CD1c-positive myeloid dendritic cell (primary cell): ENCODE results near the gene CTSZ.

Experiments
- DNase-seq: peaks from one replicate; pipeline ENCODE4 v3.0.0-alpha.2; 2016; ENCODE audit errors: extremely low spot score

Gene CTSZ

GRCh38 chr20:59031564-59032022 is 24.5 kb upstream of the CTSZ start:
- DNase-seq: no peak

DNA sequence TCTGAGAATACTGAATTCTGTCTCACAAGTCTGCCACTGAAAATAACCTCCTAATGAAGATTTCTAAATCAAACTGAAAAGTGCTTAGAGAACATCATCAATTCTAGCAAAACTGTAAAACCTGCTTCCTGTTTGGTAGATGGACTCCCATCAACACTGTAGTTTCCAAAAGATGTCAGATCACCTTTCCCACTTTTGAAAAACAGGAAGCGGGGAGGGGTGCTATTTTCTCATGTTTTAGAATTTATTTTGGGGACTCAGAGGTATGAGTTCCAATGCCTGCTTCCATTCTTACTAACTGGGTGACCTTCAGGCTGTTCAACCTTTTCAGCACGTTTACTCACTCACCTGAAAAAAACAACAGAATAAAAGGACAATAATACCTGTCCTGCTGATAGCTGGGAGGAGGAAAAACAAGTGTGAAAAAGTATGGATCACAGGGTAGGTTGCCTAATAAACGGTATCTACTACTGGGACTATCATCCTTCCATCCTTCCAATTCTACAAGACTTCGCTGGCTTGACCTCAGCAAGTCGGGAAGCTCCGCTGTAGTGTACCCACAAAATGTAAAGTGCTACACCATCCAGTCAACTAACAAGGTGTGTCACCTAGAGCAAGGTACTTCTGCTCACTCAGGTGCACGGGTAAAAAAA is 24.0 kb upstream of the CTSZ start:
- peak; percentile 33 for DNase-seq

DNA sequence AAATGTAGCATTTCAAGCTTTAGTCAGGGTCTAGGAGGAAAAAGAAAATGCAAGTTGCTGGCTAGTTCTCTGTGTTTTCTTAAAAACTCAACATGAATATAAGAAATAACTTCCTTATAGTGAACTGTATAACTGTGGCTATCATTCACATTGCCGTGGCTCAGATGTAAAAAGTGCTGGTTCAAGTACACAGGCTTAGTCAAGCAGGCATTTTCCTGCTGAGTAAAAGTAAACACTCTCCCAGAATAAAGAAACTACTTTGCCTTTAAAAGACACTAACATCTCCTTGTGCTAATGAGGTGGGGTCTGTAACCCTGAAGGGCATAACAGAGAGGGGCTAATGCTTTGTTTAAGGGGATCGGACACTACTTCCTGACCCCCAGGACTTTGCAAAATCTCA is 21.8 kb upstream of the CTSZ start:
- DNase-seq: no peak

GRCh38 chr20:59027741-59028320 is 20.8 kb upstream of the CTSZ start:
- DNase-seq: no peak

DNA sequence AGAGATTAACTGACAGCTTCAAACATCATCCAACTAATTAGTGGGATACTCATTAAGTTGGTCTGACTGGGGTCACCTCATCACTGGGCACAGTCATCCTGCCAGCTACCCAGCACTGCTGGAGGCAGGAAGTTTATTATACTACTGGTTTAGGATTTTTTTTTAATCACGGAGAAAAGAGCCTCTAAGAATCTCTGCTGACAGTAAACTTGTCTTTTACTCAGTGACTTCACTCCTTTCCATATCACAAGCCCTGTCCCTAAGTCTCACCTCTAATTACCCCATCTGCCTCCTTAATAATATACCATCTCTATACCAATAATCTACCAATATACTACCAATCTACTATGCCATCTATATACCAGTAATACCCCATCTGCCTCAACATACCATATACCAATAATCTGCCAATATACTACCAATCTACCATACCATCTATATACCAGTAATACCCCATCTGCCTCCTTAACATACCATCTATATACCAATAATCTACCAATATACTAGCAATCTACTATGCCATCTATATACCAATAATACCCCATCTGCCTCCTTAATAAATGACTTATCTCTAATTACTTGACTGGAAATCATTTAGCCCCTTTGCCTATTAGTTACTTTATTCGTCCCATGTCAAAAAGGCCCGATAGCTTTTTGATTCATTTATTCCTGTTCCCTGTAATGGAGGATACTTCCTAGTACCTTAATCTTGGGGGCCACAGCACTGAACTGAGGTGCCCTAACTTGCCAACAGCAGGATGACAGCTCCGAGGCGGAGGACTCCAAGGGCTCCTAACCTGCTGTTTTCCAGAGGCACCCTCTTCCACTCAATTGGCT is 20.1 kb upstream of the CTSZ start:
- no peak for DNase-seq

DNA sequence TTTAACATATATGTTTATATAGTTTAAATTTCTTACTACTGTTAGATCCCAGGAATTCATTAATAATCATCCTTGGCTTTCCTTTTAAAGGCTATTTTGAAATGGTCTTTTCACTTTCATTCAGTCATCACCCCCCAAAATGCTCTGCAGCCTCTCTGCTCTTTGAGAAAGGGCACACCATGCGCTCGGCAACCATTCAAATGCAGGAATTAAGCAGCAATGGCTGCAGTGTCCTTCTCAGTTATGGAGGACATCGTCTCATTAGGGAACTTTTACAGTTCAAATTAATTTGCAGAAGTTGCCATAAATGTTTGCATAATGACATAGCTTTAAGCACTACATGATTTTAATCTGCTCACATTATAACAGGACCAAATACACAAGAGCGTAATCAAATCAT is 18.5 kb upstream of the CTSZ start:
- DNase-seq: no peak

DNA sequence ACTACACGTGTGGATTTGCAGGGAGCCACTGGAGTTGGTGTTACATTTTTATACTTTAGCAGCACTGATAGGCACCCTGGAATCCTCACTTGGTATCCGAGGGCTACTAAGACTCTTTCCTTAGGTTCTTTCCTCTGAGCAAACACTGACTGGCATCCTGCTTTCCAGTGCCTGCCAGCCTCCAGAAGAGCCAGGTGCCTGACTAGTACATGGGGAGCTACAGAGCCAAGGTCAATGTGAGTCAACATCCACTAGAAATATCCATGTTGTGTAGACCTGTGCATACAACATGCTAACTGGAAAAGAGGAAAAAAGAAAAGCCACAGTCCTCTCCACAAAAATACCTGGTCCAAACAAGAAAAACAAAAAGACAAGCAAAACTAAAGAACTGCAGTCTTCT is 18.0 kb upstream of the CTSZ start:
- DNase-seq: no peak

- no peak for DNase-seq
Measured at GRCh38 chr20:59024111-59024530, 17.1 kb upstream of the CTSZ start.

DNA sequence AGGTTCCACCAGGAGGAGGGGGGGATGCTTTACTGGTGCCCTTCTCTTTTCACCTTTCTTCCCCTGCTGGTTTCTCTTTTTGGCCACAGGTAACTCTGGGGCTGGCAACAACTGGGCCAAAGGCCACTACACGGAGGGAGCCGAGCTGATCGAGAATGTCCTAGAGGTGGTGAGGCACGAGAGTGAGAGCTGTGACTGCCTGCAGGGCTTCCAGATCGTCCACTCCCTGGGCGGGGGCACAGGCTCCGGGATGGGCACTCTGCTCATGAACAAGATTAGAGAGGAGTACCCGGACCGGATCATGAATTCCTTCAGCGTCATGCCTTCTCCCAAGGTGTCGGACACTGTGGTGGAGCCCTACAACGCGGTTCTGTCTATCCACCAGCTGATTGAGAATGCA is 16.6 kb upstream of the CTSZ start:
- no peak for DNase-seq

- DNase-seq: no peak
Measured at GRCh38 chr20:59022754-59023153, 15.7 kb upstream of the CTSZ start.

GRCh38 chr20:59020938-59021551 is 14.0 kb upstream of the CTSZ start:
- DNase-seq: no peak

DNA sequence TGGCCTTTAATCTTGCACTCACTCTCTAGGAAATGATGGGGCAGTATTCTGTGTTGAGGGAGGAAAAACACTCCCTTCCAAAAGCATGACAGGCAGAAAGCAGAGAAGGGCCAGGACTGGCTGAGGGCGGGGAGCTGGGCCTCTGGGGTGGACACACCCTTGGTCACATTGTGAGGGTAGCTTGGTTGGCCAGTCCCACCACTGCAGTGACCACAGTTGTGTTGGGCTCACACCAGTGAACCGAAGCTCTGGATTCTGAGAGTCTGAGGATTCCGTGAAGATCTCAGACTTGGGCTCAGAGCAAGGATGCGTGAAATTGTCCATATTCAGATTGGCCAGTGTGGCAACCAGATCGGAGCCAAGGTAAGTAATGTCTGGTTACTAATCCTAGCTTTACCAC is 12.2 kb upstream of the CTSZ start, which contains the start of gene TUBB1:
TUBB1 (plus strand) TSS at position 213 of the 400 bp plus-strand sequence; CDS start at position 307, 94 bp downstream.
- no peak for DNase-seq

GRCh38 chr20:59018817-59019216 is 11.8 kb upstream of the CTSZ start:
- DNase-seq: no peak

GRCh38 chr20:59017493-59018231 is 10.6 kb upstream of the CTSZ start:
- no peak for DNase-seq

GRCh38 chr20:59016795-59017492 is 9.9 kb upstream of the CTSZ start:
- no peak for DNase-seq

DNA sequence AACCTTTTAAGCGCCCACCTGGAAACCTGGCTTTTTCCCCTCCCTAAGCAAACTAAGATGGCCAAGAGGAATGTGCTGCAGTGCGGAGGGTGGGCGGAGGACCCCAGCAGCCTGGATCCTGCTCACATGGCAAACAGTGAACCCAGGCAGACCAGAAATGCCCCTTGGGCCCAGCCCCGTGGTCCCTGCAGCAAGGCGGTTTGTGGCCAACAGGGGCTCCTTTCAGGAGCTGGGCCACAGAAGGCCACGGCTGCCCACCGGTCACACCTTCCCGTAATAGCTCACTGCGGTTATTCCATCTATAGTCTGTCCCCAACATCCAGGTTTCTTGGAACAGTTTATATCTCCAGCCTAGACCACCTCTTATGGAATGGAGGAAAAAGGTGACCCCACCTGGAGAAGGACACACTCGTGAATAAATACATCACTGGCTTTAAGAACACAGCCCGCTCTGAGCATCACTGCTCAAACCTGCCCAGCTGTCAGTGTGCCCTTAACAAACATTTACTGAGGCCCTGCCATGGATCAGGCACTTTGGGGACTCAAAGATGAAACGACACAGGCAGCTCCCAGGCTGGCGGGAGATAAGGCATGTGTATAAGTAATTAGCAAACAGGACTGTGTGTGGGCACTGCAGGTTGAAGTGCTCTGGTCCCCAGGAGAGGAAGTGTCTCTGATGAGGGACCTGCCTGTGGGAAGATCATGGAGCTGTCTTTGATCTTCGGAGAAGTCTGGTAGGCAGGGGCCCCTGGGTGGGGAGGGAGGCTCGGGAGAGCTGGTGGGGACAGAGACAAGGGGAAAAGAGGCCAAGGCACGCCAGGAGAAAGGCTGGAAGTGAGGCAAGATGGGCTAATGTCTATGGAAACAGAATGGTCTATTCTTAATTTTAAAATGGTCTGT is 9.0 kb upstream of the CTSZ start:
- no peak for DNase-seq

GRCh38 chr20:59015411-59015810 is 8.4 kb upstream of the CTSZ start:
- no peak for DNase-seq

DNA sequence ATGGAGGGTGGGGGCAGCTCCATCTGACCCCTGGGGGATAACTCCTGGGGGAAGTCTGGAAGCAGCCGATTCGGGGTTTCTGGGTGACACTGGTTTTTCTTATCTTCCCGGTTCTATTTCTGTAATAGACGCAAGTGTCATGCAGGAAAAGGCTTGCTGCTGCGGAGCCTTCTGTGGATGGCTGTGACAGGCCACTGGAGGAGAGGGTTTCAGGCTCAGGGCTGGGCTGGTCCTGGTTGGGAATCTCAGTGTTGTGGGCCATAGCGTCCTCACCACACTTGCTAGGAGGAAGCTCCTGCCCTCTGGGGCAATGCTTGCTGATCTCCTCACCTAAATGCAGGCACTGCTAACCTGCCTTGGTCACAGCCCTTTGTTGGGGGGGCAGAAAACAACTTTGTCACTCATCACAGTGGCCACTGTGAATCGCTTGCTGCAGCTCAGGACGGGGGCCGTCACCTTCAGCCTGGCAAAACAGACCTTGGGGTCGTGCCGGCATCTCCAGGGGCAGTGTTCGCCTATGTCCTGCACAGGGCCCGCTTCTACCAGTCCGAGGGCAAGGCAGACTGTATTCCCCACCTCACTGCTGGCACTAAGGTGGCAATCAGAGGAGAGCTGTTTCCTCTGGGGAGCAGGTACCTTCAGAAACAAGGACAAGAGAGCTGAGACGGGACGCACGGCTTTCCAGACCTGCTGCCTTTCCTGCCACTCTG is 7.8 kb upstream of the CTSZ start:
- DNase-seq: no peak

DNA sequence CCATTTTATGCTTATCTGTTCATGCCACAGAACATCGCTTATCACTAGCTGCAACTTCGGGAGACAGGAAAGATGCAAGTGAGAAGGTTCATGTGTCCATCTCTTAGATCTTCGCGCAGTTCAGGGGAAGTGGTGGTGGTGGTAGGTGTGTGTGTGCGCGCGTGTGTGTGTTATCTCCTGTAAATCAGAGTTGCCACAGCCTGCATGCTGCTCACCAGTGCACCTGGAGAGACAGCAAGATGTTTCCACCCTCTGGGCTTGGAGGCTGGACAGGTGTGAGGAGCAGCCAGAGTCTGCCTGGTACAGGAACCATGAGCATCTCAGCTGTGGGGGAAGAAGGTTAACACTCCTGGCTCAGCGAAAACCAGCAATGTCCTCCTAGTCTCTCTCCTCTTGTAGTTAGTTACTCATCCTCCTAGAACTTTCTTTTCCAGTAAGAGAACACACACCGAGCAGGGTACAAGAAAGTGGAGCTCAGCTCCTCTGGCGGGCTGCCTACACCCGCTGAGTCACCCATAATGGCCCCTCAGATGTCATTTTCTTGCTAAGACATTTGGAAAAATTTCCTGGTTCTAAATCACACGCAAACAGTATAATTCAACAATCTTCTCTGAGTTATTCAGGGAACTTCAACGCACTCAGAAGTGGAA is 7.0 kb upstream of the CTSZ start:
- no peak for DNase-seq
